Fibroblast of mammary gland (primary cell): ENCODE measurements around the gene NIT1.

ENCODE experiments used
- DNase-seq: peaks from one replicate; pipeline ENCODE4 v3.0.0-alpha.2; 2010; ENCODE audit warnings: low read depth
- H3K4me3 ChIP-seq: 2 replicates; pipeline ENCODE4 v1.5.1; 2011; ENCODE audit warnings: low read depth, mild to moderate bottlenecking, low read length, moderate library complexity; ENCODE audit not compliant: control insufficient read depth
- CTCF ChIP-seq: conservative IDR thresholded peaks from 2 replicates; pipeline ENCODE4 v1.5.1; 2011; ENCODE audit warnings: low read depth, low read length, inconsistent platforms; ENCODE audit not compliant: control insufficient read depth, insufficient read depth

NIT1 gene

DNA sequence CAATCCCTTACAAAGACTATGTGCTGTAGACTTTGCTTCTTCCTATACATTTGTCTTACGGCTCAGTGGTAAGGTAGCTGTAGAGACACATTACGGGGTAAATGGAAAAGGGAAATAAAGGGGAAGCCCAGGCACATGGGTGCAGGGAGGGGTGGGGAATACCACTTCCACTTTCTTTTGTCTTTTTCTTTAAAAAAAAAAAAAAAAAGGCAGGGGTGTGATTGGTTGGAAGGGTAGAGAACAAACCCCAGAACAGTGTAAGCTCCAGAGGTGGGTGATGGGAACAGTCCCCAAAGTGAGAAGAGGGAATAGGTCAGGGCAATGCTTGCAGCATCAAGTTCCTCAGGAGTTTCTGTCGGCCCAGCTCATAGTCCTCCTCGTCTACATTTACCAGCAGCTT lies 3.9 kb downstream of the NIT1 start:
- no peak for DNase-seq
- H3K4me3 ChIP-seq: no peak overlapping the region
- TF ChIP-seq CTCF: no peak

- DNase-seq: no peak
- TF ChIP-seq CTCF: no peak
- no peak overlapping the region for H3K4me3 ChIP-seq
Measured at GRCh38 chr1:161122967-161123366, 5.1 kb downstream of the NIT1 start.

DNA sequence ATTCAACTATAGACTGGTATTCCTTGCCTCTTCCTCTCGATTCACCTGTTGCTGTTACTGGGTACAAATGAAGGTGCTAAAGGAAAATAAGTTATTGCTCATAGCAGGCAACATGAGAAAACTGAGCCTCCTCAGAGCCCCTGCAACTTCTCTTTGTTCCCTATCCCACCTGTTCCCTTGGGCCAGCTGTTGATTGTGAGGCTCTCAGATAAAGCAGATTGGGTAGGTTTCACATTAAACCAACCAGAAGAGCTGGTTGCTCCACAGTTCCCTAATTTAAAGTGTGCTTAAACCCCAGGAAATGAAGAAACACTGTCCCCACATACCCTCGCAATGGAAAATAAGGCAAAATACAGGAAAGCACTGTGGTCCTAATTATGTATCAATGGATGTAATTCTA lies 9.7 kb downstream of the NIT1 start:
- no peak for DNase-seq

DNA sequence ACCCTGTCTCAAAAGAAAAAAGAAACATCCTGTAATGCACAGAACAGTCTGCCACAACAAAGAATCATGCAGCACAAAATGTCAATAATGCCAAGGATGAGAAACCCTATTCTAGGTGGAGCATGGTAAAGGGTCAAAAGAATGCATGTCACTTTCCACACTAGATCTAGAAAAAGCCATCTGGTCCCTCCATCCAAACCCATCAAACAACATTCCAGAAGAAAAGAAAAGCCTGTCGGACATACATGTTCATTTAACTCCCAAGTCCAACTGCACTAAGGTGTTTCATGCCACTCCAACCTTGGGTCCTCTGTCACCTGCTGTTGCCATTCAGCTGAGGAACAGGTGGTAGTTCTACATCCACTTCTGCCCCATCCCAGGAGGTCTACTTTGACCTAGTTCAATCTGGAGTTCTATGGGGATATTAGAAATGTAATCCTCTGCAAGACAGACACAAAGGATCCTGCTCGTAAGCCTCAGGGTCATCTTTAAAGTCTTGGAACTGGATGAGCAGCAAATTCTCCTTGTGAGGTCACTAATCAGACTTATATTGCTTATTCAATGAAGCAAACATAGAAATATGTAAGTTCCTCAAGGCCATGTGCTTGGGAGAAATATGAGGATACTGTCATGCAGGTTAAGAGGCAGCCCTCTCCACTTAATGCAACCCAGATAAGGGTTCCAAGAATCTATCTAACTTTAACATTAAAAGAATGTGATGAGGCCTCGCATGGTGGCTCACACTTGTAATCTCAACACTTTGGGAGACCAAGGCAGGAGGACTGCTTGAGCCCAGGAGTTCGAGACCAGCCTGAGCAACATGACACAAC lies 10.9 kb downstream of the NIT1 start:
- DNase-seq: no peak
- no peak for TF ChIP-seq CTCF
- H3K4me3 ChIP-seq: no peak overlapping the region

More for the DNA sequence above, 9.7 kb downstream of the NIT1 start:
- no peak overlapping the region for H3K4me3 ChIP-seq
- TF ChIP-seq CTCF: no peak

DNA sequence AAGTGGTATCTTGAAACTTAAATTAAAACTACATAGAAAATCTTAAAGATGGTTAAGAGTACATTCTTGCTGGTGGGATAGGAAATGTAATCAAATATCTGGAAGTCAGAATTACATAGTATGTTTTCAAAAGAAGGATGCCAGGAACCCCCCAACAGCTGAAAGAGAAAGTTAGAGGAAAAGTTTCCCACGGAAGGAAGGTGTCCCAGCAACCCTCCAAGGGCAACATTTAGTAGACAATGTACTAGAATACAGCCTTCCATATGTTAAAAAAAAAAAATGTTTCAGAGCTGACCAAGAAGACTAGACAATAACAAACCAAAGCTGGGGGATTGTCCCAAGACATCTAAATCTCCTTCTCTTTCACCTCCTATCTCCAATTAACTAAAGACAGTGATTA lies 12.4 kb downstream of the NIT1 start:
- no peak overlapping the region for H3K4me3 ChIP-seq
- no peak for TF ChIP-seq CTCF
- DNase-seq: no peak

- H3K4me3 ChIP-seq: peak overlapping the region; percentile 98
- peak; percentile 29 for DNase-seq
- no peak for TF ChIP-seq CTCF
Measured at GRCh38 chr1:161131523-161132409, 13.9 kb downstream of the NIT1 start.
